Measurements from ENCODE around the gene BST2.

Gene BST2

DNA sequence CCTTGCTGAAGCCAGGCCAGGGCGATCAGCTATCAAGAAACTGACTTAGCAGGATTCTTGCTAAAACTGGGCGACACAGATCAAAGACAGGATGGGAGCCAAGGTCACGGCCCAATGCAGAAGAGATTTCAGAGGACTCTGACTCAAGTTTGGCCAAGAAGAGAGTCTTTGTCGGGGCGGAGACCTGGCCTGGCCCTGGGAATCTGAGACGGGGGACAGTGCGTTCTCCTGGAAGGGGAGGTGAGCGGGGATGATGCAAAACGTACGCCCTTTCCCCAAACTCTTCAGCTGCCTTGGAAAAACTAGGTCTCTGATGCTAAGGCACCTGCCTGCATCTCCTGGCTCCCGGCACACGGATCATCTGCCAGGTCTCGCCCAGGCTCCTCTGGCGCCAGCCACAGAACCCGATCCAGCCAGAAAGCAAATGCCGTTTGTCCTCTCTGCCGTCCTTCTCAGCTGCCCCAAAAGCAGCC, 24.2 kb upstream of the BST2 start:
- no peak for TF ChIP-seq ZFX (IDR thresholded peaks at IDR 0.05; ENCODE audit: borderline replicate concordance)
- TF ChIP-seq, protein P1, sequence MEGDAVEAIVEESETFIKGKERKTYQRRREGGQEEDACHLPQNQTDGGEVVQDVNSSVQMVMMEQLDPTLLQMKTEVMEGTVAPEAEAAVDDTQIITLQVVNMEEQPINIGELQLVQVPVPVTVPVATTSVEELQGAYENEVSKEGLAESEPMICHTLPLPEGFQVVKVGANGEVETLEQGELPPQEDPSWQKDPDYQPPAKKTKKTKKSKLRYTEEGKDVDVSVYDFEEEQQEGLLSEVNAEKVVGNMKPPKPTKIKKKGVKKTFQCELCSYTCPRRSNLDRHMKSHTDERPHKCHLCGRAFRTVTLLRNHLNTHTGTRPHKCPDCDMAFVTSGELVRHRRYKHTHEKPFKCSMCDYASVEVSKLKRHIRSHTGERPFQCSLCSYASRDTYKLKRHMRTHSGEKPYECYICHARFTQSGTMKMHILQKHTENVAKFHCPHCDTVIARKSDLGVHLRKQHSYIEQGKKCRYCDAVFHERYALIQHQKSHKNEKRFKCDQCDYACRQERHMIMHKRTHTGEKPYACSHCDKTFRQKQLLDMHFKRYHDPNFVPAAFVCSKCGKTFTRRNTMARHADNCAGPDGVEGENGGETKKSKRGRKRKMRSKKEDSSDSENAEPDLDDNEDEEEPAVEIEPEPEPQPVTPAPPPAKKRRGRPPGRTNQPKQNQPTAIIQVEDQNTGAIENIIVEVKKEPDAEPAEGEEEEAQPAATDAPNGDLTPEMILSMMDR (IDR thresholded peaks at IDR 0.05) = no peak
- no peak overlapping the region for H3K27ac ChIP-seq

DNA sequence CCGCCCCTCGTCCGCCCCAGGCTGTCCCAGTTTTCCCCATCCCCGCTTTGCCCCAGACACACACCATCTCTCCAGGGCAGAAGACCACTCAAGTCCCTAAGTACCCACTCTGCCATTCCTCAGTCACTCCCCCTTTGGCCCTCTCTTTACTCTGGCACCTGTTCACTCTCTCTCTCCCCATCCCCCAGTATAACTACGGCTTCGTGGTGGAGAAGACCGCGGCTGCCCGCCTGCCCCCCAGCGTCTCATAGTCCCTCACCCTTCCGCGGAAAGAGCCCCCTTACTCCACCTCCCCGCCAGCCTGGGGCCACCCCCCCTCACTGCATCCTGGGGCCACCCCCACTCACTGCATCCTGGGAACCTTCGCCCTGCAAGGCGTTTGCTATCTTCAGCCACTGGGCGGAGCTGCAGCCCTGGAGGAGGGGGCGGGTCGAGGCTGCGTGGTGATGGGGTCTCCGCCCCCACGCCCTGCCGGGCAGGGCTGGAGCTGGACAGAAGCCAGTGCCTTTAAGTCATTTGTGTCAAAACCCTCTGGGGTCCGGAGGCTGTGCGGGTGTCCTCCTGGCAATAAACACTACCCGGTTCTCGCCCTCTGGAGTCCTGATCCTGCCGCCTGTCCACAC, 19.4 kb upstream of the BST2 start:
- TF ChIP-seq, protein P1 (IDR thresholded peaks at IDR 0.05) = peak; percentile 63
- no peak for TF ChIP-seq ZFX (IDR thresholded peaks at IDR 0.05; ENCODE audit: borderline replicate concordance)
- H3K27ac ChIP-seq = no peak overlapping the region

DNA sequence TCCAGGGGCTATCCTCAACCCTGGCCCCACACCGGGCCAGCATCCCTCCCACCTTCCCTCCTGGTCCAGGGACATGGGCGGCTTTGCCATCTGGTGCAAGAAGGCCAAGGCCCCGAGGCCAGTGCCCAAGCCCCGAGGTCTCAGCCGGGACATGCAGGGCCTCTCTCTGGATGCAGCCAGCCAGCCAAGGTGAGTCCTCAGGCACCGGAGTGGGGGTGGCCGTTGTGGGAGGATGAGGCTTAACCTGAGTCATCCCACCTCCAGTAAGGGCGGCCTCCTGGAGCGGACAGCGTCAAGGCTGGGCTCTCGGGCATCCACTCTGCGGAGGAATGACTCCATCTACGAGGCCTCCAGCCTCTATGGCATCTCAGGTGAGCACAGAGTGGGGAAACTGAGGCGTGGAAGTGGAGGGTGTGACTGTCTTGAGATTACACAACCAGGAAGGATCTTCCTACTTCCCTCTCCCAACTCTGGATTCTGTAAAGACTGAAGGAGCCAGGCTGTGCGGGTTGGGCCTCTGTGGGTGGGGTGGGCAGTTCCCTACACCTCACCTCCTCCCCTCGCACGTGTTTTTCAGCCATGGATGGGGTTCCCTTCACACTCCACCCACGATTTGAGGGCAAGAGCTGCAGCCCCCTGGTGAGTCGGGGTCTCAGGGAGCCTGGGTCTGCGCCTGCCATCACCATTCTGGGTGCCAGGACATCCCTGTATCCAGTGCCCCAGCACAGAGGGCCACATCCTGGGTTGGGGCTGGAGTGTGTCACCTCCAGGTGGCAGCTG, 18.2 kb upstream of the BST2 start:
- no peak for TF ChIP-seq ZFX (IDR thresholded peaks at IDR 0.05; ENCODE audit: borderline replicate concordance)
- TF ChIP-seq, protein P1 (IDR thresholded peaks at IDR 0.05) = no peak
- no peak overlapping the region for H3K27ac ChIP-seq

DNA sequence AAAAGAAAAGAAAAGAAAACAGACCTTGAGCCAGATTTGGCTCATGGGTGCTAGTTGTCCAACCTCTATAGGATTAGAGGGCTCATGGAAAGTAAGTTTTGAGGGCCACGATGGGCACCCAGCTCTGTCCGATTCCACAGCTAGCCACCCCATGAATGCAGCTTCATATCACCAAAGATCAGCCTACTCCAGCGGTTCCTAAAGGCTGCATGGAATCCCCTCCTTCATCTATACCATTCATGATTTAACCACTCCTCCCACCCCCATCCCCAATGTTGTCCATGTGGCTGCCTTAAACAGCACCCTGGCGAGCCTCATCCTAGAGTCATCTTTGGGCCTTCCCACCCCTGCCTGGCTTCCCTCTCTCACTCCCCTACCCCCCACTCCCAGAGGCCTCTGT, 16.5 kb upstream of the BST2 start:
- no peak overlapping the region for H3K27ac ChIP-seq
- TF ChIP-seq ZFX (IDR thresholded peaks at IDR 0.05; ENCODE audit: borderline replicate concordance) = no peak
- TF ChIP-seq, protein P1 (IDR thresholded peaks at IDR 0.05) = no peak

DNA sequence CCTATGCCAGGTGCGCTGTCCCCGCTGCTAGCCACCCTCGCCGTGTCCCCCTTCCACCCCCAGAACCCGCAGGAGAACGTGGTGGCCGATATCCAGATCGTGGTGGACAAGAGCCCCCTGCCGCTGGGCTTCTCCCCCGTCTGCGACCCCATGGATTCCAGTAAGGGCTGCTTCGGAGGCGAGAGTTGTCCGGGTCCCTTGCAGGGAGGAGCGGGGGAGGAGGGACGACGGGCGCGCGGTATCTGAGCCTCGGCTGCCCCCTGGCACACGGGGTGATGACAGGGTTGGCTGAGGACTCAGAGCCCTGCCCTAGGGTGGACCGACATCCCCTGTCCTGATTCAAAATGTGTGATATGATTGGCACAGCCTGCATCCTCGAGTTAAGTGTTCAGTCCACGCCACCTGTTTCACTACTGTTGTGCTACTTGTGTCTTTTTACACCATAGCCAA, 15.1 kb upstream of the BST2 start:
- no peak for TF ChIP-seq ZFX (IDR thresholded peaks at IDR 0.05; ENCODE audit: borderline replicate concordance)
- TF ChIP-seq, protein P1 (IDR thresholded peaks at IDR 0.05) = peak; percentile 17; the same call in 1 of the 2 replicates
- H3K27ac ChIP-seq = peak overlapping the region; percentile 83

DNA sequence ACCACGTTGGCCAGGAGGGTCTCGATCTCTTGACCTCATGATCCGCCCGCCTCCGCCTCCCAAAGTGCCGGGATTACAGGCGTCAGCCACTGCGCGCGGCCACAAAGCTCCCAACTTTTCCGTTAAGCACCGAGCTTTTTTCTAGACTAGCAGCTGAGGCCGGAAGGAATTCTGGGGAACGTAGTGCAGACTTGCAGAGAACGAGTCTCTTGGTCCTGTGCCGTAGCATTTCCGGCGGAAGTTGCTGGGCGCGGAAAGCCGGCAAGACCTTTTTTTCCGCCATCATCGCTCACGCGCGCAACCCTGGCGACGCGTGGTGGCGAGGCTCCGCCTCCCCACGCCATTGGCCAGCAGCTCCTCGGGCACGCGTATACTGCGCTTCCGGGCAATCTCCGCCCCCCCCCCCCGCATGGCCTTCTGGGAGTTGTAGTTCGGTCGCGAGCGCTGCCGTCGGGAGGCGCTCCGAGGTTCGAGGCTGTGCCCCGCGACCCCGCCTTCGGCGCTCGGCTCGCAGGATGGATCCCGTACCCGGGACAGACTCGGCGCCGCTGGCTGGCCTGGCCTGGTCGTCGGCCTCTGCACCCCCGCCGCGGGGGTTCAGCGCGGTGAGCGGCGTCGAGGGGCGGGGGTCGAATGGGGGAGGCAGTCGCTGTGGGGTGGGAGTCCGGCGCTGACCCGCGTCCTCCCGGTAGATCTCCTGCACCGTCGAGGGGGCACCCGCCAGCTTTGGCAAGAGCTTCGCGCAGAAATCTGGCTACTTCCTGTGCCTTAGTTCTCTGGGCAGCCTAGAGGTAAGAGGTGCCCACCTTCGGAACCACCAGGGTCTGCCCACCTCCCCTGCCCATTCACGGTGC, 14.4 kb upstream of the BST2 start, which contains the start of gene MVB12A:
TSS of gene MVB12A (plus strand) at position 427 of the 854 bp plus-strand sequence. CDS start at position 516, 89 bp downstream.
- peak within 1 kb of the TSS; percentile 83 for H3K27ac ChIP-seq
- TF ChIP-seq, protein P1 (IDR thresholded peaks at IDR 0.05) = no peak
- no peak for TF ChIP-seq ZFX (IDR thresholded peaks at IDR 0.05; ENCODE audit: borderline replicate concordance)
